ENCODE results near the gene PRR20G. TPM values are rescaled to one million over a fixed set of nuclear protein-coding genes. Genes with fewer than 3 reads are reported as not detected.

The PRR20G gene
- total and polyA plus RNA-seq, 10 donors: not detected

- peaks cover 0 to 17% (median 0%) of the 10 kb centered on the region in 7 donors for H3K27me3 ChIP-seq (replicated peaks in 1 of 7)
- intact Hi-C loops (cut with DNase I; ENCODE audit: low total_unique reads): no loop called here
- TF ChIP-seq POLR2A (IDR thresholded peaks at IDR 0.05): no peak
- no peak for TF ChIP-seq POLR2AphosphoS5 (IDR thresholded peaks at IDR 0.05)
- TF ChIP-seq CTCF (IDR thresholded peaks at IDR 0.05 in 8 of 11, conservative IDR thresholded peaks at IDR 0.05 in 3 of 11): no peak
- no peaks in the 10 kb centered on the region for H3K4me1 ChIP-seq
- H3K27ac ChIP-seq: no peak overlapping the region
- no peak for DNase-seq
- no peak overlapping the region for H3K4me3 ChIP-seq
- H3K36me3 ChIP-seq: no peaks in the 10 kb centered on the region
- WGBS, 5 donors: 76 to 92% (median 88%) methylated on average over 2 of the region's 2 CpGs
- no peaks in the 10 kb centered on the region for H3K9me3 ChIP-seq
Observed at GRCh38 chr3:127258733-127259132, 29.1 kb downstream of the PRR20G start.

- no peak overlapping the region for H3K4me3 ChIP-seq
- intact Hi-C loops (cut with DNase I; ENCODE audit: low total_unique reads): no loop called here
- H3K4me1 ChIP-seq: no peaks in the 10 kb centered on the region
- peaks cover 0 to 21% (median 0%) of the 10 kb centered on the region in 7 donors for H3K27me3 ChIP-seq (replicated peaks in 1 of 7)
- no peak for DNase-seq
- TF ChIP-seq POLR2A (IDR thresholded peaks at IDR 0.05): no peak
- TF ChIP-seq CTCF (IDR thresholded peaks at IDR 0.05 in 8 of 11, conservative IDR thresholded peaks at IDR 0.05 in 3 of 11): no peak
- no peak for TF ChIP-seq POLR2AphosphoS5 (IDR thresholded peaks at IDR 0.05)
- 78 to 87% (median 81%) methylated on average over 5 of the region's 5 CpGs for WGBS, 5 donors
- no peak overlapping the region for H3K27ac ChIP-seq
- H3K36me3 ChIP-seq: no peaks in the 10 kb centered on the region
- H3K9me3 ChIP-seq: no peaks in the 10 kb centered on the region
Observed at GRCh38 chr3:127257351-127257750, 30.5 kb downstream of the PRR20G start.

GRCh38 chr3:127256733-127257271 is 31.0 kb downstream of the PRR20G start:
- H3K4me3 ChIP-seq: no peak overlapping the region
- H3K27me3 ChIP-seq (replicated peaks in 1 of 7): peaks cover 0 to 26% (median 0%) of the 10 kb centered on the region in 7 donors
- intact Hi-C loops (cut with DNase I; ENCODE audit: low total_unique reads): no loop called here
- 75 to 79% (median 77%) methylated on average over 10 of the region's 10 CpGs for WGBS, 5 donors
- no peak for DNase-seq
- H3K9me3 ChIP-seq: no peaks in the 10 kb centered on the region
- no peak overlapping the region for H3K27ac ChIP-seq
- no peak for TF ChIP-seq CTCF (IDR thresholded peaks at IDR 0.05 in 8 of 11, conservative IDR thresholded peaks at IDR 0.05 in 3 of 11)
- no peak for TF ChIP-seq POLR2AphosphoS5 (IDR thresholded peaks at IDR 0.05)
- TF ChIP-seq POLR2A (IDR thresholded peaks at IDR 0.05): no peak
- no peaks in the 10 kb centered on the region for H3K36me3 ChIP-seq
- no peaks in the 10 kb centered on the region for H3K4me1 ChIP-seq

GRCh38 chr3:127256138-127256537 is 31.7 kb downstream of the PRR20G start:
- H3K27me3 ChIP-seq (replicated peaks in 1 of 7): peaks cover 0 to 26% (median 0%) of the 10 kb centered on the region in 7 donors
- no peaks in the 10 kb centered on the region for H3K36me3 ChIP-seq
- H3K4me3 ChIP-seq: no peak overlapping the region
- DNase-seq: no peak
- TF ChIP-seq POLR2A (IDR thresholded peaks at IDR 0.05) (no peak), CTCF (IDR thresholded peaks at IDR 0.05 in 8 of 11, conservative IDR thresholded peaks at IDR 0.05 in 3 of 11) (no peak), POLR2AphosphoS5 (IDR thresholded peaks at IDR 0.05) (no peak)
- H3K9me3 ChIP-seq: no peaks in the 10 kb centered on the region
- H3K27ac ChIP-seq: no peak overlapping the region
- no peaks in the 10 kb centered on the region for H3K4me1 ChIP-seq
- 76 to 82% (median 81%) methylated on average over 5 of the region's 5 CpGs for WGBS, 5 donors
- intact Hi-C loops (cut with DNase I; ENCODE audit: low total_unique reads): no loop called here
